HG03442 (cell line): Measurements from ENCODE around the gene ACSBG1.

ENCODE experiments used
- ATAC-seq: cut with Tn5 transposase; IDR thresholded peaks from one replicate; pipeline ENCODE4 v1.9.1; 2021; ENCODE audit warnings: mild to moderate bottlenecking, moderate library complexity; ENCODE audit not compliant: unreplicated experiment

ACSBG1 gene

GRCh38 chr15:78223396-78224022 lies 10.9 kb downstream of the ACSBG1 start:
- no peak for ATAC-seq

GRCh38 chr15:78222745-78223395 lies 11.5 kb downstream of the ACSBG1 start:
- no peak for ATAC-seq

GRCh38 chr15:78220713-78221112 lies 13.7 kb downstream of the ACSBG1 start:
- no peak for ATAC-seq

GRCh38 chr15:78216276-78217104 lies 17.9 kb downstream of the ACSBG1 start:
- ATAC-seq: no peak

DNA sequence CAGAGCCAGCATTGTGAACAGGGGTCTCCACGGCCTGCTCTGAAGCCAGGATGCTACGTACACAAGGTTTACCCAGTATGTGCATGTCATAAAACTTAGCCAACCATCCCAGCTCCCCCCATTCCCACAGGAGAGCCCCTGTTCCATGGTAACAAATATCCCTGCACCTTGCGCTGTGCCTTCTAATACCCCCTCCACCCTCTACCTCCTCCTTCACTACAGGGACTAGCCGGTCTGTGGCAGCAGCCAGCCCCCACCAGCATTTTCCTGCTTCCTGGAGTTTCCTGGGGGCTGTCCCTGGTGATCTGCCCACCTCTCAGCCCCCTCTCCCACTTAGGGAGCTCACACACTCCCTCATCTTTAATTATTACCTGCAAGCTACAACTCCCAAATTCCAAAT lies 20.4 kb downstream of the ACSBG1 start:
- ATAC-seq: no peak

DNA sequence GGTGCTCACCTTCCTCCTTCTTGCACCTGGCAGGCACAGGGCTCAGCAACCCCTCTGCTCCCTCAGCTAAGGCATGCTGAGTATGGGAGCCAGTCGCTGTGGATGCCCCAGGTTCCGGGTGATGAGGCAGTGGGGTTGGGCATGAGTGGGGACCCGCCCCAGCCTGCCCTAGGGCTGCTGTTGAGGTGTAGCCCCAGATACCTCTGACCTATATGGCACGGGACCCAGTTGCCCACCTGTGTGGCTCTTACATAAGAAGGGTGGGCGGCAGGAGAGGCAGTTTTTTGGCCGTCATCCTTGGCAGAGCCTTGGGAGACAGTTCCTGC lies 21.0 kb downstream of the ACSBG1 start:
- ATAC-seq: no peak

DNA sequence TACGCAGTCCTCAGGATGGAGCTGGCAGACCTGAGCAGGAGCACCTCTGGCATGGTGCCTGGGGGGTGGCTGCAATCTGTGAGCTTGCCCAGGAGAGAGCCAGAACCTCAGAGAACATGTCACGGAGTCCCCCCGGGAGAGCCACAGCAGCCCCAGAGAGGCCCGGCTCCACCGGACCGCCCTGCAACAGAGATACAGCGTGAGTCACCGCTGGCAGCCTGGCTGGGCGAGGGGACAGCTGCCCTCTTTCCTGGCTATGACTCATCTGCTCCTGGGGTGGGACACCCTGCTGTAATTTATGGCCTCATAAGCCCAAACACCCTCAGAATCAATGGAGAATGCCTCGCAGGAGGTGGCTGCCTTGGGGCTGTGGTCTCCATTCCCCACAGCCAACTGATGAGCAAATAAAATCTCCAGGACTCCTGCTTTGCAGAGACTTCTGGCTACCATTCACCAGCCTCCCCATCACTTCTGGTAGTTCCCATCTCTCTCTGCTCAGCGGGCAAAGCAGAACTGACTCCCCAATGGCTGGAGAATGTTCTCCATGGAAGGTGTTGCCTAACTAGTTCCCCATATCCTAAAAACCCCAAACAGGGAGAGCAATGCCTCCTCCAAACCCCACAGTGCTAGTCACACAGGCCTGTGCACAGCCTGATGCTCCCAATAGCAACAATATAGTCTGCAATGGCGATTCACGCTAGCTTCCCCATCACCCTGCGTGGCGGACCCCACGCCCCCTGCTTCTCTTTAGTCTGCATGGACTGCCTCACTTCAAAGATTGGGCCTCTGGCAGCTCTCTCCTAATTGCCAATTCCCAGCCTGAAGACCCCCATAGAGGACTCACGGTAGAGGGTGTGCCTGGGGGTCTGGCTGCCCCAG lies 21.6 kb downstream of the ACSBG1 start:
- ATAC-seq: no peak

GRCh38 chr15:78212008-78212407 lies 22.4 kb downstream of the ACSBG1 start:
- no peak for ATAC-seq

- ATAC-seq: no peak
These were observed 23.0 kb downstream of the ACSBG1 start for GRCh38 chr15:78211189-78211921.

DNA sequence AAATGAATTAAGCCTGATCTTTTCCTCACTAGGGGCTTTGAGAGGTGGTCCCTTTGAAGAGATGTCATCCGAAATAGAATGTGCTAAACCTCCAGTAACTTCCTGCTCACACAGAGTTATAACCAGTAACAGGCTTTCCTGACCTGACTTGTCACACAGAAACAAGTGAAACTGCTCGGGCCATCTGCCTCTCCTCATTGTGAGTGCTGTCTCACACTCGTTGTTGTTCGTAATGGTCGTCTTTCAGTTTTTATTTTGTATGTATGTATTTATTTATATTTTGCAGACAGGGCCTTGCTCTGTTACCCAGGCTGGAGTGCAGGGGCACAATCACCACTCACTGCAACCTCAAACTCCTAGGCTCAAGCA lies 24.0 kb downstream of the ACSBG1 start:
- ATAC-seq: no peak

- ATAC-seq: no peak
These were observed 24.6 kb downstream of the ACSBG1 start for GRCh38 chr15:78209646-78210348.

GRCh38 chr15:78208887-78209645 lies 25.3 kb downstream of the ACSBG1 start:
- ATAC-seq: no peak

DNA sequence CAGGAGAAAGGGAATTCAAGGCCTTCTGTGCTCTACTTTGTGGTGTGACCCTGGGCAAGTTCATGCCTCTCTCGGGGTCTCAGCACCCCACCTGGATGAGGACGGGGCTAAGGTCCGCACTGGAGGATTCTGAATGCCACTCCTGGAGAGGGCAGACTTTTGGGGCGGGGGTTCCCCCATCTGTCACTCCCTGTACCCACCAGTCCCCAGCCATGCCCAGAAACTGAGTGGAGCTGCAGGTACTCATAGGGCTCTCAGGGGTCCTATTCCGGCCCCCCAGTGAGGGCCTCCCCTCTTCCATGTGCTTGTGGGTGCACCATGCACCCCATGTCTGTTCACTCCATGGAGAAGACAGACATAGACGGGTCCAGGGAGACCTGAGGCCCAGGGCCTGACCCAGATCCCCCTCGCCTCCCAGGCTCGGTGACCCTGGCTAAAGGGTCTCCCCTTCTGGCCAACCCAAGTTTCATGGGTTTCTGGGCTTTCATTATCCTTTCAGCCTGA lies 26.0 kb downstream of the ACSBG1 start:
- ATAC-seq: no peak

DNA sequence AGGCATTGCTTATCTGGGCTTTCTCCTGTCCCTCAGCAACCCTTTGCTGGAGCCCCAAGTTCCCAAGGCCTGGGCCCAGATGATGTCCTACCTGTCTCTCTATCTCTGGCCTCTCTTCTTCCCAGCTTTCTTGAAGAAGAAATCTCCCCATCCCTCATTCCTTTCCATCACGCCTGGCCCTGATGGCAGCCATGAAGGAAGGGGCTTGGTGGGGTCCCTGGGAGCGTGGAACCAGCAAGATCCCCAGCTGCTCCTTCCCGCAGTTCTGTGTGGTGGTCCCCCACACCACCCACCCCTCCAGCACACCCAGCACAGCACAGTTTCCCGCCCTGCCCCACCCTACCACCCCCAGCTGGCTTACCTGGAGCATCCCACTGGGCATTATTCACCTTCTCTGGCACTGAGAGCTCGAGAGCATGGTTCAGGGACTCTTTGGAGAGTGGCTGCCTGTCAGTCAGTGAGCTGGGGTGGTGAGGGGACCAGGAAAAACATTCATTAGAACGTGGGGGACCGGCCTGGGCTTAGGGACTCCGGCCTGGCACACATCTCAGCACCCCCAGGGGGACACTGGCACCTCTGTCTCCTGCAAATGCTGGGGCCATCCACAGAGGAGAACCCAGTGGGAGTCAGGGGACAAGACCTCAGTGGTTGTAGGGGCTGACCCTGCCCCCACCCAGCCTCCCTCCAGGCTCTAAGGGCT lies 26.6 kb downstream of the ACSBG1 start:
- ATAC-seq: no peak

- no peak for ATAC-seq
These were observed 27.3 kb downstream of the ACSBG1 start for GRCh38 chr15:78207110-78207458.

GRCh38 chr15:78206326-78207109 lies 27.8 kb downstream of the ACSBG1 start:
- ATAC-seq: no peak

- ATAC-seq: no peak
These were observed 28.5 kb downstream of the ACSBG1 start for GRCh38 chr15:78205856-78206255.

GRCh38 chr15:78205337-78205736 lies 29.0 kb downstream of the ACSBG1 start:
- no peak for ATAC-seq
